GM19023 (cell line): Measurements from ENCODE around the gene SBNO2.
"Not testable (repeated sequence)": the region's sequence is repeated elsewhere in the genome, so short reads cannot be mapped to it uniquely, and the experiment has no call there.

Source experiments
- ATAC-seq: cut with Tn5 transposase; IDR thresholded peaks from one replicate; pipeline ENCODE4 v1.9.1; 2021; ENCODE audit warnings: mild to moderate bottlenecking, moderate library complexity; ENCODE audit not compliant: unreplicated experiment

The SBNO2 gene

DNA sequence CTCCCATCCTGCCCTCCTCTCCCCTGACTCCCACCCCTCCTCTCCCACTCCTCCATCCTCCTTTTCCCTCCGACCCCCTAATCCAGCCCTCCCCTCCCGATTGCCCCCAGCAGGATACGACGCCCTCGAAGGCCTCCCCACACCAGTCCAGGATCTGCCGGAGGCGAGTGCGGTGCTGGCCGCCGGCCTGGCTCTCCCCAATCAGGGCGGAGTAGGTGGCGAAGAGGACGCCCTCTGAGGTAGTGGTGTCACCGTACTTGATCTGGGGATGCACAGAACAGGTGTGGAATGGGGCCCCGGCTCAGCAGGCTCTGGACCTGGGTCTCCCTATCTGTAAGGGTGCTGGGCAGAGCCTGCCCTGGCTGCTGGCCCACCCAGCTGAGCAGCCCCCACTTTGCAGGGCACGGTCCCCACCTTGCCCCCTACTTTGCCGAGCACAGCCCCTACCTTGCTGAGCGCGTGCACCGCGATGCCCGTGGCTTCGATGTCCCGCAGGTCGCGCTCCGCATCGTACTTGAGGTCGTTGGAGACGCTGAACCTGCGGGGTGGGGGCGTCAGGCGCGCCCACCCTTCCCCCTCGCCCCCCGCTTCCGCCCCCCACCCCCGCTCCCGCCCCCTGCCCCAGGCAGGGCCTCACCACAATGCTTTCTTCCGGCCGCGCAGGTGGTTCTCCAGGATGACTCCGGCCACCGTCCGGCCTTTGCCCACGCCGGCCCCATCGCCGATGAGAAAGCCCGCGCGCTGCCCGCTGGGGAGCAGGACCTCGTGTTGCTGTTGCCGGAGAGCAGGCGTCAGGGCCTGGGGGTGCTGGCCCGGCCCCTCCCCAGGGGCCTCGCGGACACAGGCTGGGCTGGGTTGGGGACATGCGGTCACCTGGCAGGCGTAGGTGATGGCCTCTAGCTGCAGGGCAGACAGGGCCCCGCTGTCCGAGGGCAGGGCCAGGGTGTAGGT is 51.8 kb downstream of the SBNO2 start:
- ATAC-seq = no peak

DNA sequence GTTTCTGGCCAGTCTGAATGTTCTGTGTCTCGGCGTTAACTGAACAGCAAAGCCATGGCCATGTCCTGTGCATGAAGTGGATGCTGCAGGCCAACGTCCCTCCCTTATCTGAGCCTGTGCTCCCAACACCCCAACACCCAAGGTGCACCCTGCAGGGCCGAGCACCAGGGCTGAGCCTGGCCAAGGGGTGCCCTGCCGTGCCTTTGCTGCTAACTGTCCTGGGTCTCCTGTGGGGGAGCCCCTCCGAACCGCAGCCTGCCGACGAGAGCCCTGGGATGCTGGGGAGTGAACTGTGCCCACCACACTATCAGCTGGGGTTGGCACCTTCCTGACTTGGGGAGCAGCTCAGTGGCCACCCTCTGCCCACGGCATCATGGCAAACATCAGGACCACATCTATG is 52.7 kb downstream of the SBNO2 start:
- no peak for ATAC-seq

DNA sequence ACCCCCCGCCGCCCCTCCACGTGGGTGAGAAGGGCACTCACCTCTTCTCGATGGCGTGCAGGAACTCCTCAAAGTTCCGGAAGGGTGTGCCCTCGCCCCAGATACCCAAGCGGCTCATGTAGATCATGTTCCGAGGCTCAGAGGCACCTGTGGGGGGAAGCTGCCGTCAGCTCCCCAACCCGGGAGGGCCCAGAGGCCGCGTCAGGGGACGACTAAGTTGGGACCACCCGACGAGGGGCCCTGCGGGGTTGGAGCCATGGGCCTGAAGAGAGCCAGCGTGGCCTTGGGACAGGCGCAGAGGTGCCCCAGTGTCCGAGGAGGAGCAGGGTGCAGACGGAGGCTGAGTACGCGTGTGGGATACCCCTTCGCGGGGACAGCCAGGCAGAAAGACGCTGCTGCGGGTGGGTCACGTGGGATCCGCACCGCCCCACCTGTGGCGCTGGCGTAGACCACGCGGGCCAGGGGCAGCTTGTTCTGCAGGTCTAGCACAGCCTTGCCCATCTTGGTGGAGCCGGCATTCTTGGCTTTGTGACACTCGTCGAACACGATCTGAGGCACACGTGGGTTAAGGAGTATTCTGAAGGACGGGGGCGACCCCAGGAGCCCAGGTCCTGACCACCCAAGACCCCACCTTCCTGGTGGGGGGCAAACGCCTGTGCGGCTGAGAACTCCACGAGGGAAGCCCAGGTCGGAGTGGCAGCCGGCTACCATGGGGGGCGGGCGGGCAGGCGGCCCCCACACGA is 54.4 kb downstream of the SBNO2 start:
- no peak for ATAC-seq

DNA sequence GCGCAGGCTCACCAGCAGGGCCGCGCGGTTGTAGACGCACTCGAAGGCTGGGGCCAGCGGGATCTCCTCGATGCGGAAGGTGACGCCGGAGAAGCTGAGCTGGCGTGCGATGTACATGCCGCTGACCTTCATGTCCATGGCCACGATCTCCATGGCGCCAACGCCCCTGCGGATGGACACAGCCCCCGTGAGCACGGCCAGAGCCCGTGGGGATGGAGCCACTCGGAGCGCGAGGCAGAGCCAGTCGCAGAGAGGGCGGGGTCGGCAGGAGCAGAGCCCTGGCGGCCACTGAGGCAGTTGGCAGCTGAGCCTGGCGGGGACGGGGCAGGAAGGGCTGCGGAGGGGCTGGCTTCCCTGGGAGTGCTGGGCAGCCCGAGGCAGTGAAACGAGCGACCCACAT is 55.1 kb downstream of the SBNO2 start:
- no peak for ATAC-seq

DNA sequence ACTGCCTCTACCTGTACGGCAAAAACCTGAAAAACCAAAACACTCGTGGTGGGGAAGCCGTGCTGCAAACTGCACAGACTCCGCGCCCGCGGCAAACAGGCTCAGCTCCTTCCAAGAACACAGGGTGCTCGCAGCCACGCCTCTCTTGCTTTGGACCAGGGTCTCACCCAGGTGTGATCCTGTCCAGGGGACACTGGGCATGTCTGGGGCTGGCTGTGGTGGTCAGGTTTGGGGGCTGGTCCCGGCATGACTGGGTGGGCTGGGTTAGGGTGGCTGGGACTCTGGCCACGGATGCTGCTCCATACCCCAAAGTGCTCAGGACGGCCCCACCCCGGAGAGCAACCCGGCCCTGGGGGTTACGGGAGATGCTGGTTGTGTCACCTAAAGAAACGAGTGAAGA is 56.4 kb downstream of the SBNO2 start:
- no peak for ATAC-seq

DNA sequence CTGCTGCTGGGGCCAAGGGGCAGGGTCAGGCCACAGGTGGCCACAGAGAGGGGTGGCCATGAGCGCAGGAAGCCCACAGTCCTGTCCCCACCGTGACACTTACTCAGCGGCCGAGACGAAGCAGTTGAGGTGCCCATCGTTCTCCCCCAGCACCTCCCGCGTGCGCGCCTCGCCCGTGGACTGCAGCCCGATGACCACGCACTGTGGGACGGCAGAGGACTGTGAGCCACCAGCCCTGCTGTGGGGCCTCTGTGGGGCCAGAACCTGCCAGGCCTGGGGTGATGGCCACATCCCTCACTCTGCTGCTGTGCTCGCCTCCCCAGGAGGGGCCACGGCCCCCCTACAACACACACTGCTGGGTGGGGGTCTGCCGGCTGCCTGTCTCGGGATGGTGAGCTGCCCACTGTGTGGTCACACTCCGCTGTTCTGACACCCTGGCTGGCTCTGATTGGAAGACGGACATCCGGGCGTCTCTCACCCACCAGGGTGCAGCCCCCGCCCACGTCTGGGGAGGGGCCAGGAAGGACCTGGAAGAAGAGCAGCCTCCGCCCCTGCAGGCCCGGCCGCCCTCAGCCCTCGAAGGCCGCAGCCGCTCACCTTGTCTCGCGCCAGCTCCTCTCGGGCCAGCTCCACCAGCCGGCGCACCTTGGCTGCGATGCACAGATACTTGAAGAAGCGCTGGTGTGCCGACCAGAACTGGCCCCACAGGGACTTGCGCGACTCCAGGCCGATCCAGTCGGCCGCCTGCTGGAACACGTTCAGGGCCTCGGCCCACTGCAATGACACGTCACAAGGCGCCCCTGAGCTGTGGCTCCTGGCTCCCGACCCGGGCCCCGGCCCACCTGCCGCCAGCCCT is 57.1 kb downstream of the SBNO2 start:
- ATAC-seq = no peak

DNA sequence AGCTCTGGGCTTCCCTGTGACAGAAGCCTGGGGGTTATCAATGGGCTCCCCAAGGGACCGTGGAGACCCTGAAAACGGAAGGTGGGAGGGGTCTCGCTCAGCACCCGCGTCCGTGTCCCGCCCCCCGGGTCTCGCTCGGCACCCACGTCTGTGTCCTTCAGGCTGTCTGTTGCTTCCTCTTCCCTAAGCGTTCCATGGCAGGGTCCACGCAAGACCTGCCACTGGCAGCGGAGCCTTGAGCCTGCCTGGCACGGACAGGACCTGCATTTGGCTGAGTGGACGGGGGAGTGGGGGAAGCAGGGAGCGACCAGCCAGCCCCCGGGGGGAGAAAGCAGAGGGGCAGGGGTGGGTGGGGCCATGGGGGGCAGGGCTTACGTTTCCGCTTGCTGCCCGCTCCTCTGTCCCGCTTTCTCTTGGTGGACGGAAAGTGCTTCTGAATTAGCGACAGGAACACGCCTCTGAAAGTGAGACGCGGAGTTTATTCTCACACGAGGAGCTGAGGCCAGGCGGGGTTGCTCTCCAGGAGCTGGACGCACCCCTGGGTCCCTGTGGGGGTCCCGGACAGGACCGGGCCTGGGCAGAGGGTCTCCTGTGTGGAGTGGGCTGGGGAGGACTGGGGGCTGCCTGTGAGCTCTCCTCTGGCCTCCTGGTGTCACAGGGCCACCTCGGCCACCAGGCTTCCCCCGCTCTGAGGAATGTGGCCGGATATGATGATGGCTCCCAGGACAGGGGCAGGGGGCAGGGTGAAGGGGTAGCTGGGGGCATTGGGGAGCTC is 58.2 kb downstream of the SBNO2 start:
- no peak for ATAC-seq

DNA sequence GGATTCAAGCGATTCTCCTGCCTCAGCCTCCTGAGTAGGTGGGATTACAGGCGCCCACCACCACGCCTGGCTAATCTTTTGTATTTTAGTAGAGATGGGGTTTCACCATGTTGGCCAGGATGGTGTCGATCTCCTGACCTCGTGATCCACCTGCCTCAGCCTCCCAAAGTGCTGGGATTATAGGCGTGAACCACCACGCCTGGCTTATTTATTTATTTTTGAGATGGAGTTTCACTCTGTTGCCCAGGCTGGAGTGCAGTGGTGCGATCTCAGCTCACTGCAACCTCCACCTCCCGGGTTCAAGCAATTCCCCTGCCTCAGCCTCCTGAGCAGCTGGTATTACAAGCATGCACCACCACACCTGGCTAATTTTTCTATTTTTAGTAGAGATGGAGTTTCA is 59.3 kb downstream of the SBNO2 start:
- not testable (repeated sequence) for ATAC-seq

DNA sequence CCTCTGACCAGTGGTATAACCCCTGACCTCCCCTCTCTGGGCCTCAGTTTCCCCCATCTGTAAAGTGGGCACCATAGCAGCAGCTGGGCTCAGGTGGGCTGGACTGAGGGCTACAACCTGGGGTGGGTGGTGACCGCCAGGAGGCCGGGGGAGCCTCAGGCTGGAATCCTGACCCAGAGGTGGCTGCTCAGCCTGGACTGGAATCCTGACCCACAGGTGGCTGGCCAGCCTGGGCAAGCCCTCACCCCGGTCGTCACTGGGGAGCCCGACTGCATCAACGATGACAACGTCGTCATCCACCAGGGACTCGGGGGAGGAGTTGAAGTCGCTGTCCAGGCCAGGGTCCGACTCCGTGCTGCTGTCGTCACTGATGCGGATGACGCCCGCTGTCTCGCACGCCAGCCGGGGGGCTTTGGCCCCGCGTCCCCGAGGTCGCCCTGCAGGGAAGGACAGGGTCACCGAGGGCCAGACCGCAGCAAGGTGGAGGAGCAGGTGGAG is 60.0 kb downstream of the SBNO2 start:
- no peak for ATAC-seq

DNA sequence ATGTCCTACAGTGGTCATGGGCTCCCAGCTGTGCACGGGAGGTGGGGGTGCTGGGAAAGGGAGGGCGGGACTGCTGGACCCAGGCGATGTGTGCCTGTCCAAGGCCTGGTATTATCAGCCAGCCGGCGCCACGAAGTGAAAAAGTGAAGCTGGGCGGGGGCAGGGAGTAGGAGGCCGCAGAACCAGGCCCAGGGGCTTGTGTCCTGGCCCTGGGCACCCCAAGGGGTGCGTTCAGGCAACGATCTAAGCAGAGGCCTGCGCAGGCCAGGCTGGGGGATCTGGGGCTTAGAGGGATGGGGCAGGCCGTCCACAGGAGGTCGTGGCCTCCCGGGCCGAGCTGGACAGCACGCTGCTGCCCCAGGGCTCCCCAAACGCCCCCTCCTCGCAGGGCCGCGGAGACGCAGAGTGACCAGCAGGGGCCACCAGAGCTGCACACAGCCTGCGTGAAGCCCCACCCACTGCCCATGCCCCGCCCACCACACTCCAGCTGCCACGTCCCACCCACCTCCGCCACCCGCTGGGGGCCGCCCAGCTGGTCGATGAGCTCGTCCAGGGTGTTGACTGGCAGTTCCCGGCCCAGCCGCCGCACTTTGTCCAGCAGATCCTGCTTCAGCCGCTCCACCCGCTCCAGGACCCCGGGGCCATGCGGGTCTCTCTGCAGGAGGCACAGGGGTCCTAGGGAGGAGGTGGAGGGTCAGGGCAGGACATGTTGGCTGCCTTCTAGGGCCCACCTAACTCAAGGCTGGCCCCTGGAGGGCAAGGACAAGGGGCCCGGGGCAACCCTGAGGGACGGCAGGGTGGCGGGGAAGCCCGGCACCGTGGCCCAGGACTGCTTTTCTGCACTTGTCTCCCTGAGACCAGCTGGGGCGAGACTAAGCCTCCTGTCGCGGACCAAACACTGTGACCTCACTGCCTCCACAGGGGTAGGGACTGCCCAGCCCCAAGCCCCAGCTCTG is 60.8 kb downstream of the SBNO2 start:
- ATAC-seq = peak; percentile 48

DNA sequence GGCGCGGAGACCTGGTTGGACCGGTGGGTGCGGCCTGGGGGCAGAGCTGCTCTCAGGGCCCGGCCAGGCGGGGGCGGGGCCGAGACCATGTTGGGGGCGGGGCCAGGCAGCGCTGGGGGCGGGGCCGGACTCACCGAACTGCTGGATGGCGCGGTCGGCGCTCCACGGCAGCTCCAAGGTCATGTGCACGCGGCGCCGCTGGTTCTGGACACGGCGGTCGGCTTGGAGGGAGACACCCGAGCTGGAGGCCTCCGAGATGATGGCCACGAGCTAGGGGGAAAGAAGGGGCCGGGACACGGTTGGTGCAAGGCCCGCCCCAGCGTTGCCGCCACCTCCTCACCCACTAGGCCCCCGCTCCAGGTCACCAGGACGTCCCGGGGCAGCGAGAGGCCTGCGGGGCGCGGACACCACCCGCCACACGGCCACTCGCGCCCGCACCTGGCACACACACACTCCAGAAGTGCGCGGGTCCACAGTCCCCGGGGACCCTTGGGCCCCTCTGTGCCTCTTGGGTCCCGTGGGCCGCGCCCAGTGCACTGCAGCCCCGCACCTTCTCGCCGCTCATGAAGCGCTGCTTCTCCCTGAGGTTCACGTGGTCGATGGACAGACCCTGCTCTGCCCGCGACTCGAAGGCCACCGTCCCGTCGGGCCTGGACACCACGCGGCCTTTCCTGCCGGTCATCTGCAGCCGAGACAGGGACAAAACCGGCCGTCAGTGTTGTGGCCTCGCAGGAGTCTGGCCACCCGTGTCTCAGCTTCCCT is 61.6 kb downstream of the SBNO2 start:
- ATAC-seq = no peak

DNA sequence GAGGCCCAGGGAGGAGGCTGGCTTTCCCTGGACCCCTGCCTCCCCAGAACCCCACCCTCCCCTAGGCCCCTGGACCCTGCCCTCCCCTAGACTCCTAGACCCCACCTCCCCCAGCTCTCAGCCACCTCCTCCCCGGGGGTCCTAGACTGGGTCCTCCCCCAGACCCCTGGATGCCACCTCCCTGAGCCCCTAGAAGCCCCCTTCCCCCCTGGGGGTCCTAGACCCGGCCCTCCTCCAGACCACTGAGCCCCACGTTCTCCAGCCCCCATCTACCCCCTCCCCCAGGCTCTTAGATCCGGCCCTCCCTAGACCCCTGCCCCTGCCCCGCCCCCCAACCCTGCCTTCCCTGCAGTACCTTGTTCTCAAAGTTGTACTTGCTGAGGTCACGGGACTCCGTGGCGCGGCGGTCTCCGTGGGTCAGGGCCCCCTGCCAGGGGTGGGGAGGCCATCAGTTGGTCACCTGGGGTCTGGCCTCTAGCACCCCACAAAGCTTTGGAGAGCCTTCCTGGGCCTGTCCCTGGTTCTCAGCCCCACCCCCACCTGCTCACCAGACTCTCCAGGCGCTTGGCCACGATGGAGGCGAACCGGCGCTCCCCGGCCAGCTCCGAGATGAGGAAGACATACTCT is 62.3 kb downstream of the SBNO2 start:
- no peak for ATAC-seq

DNA sequence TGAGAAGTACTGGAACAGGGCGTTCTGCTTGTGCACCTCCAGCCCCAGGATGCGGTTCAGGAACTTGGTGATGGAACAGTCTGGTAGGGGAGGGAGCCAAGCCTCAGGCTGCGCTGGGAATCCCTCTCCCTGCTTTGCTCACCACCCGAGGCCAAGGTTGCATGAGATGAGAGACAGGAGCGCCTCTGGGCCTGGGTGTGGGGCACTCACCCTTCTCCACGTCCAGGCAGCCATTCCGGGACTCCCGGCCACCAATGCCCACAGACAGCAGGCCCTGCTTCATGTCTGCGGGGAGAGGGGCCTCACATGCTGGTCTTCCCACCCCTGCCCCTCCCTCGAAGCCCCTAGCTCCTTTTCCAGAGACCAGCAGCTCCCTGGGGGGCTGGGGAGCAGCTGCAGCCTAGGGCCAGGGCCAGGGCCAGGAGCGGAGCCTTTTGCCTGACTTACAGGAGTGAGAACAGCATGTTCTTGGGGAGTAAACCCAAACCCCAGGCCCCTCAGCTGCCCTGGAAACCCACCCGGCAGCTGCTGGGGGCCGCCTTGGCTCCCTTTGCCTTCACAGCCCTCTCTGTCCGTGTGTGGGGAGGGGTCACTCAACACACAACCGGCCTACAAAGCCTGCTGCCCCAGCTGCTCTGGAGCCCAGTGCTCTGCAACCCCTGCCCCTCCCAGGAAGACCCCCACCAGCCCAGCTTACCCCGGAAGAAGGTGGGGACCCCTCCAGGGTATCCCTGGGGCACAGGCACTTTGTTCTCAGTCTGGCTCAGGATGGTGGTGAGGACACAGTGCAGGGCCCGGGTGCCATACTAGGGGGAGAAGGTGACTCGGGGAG is 63.0 kb downstream of the SBNO2 start:
- no peak for ATAC-seq

DNA sequence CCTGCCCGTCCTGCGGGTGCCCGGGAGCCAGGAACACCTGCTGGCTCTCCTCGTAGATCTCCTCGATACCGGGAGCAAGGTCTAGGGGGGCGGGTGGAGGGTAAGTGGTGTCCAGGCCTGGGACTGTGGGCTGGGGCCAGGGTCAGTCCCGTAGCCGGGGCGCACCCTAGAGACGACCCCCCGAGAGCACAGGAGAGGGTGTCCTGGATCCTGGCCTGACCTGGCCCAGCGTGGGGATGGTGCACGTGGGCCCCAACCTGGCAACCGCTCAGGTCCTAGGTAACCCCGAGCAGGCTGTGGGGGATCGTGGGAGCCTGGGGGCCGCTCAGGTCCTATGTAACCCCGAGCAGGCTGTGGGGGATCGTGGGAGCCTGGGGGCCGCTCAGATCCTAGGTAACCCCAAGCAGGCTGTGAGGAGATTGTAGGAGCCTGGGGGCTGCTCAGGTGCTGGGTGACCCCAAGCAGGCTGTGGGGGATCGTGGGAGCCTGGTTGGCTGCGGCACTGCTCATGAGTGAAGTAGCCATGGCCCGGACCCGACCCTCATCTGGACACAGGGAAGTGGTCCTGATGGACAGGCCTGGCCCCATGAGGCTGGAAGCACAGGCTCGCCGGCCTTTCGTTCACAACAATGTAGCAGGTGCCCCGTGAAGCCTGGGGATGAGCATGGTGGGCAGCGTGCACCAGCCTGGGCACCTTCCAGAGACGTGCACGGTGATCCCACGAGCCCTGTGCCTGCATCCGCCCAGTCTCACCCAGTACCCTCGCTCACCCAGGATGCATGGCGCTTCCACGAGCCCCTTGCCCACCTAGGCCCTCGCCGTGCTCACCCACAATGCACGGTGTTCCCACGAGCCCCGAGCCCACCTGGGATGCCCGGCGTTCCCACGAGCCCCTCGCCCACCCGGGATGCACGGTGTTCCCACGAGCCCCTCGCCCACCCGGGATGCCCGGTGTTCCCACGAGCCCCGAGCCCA is 64.1 kb downstream of the SBNO2 start:
- no peak for ATAC-seq

DNA sequence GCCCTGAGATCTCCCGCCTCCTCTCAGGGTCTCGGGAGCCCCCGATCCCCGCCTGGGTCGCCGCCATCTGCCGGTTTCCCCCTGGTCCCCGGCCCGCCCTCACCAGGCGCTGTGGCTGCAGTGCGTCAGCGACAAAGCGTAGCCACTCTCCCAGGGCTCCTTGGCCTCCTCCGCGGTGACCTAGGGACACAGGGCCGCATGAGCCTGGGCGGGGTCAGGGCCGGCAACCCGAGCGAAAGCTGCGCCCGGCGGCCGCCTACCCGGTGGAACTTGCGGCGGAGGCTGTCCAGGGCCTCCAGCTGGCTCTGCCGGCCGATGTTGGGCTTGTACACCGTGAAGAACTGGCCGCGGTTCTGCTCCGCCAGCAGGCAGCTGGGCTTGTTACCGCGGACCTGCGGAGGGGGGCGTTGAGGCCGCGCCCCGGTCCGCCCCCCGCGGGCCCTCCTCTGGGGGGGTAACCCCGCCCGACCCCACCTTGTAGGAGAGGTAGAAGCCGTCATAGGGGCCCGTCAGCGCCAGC is 65.0 kb downstream of the SBNO2 start:
- ATAC-seq = no peak
